Stomach (tissue), 9 donors: ENCODE results near the gene SLC25A26. TPM values are rescaled to one million over a fixed set of nuclear protein-coding genes. Genes with fewer than 3 reads are reported as not detected.
"Not testable (repeated sequence)": the region's sequence is repeated elsewhere in the genome, so short reads cannot be mapped to it uniquely, and the experiment has no call there.

Experiments used
- DNase-seq, 2 donors: peaks; one replicate each; pipeline versions ENCODE4 v3.0.0 to v3.0.0-alpha.2; 2013 to 2019
- H3K27ac ChIP-seq, 5 donors: fragments of 200-600 bp in 4 of 5; sonication (generic) in 4 of 5; one replicate each; pipeline ENCODE4 v1.5.1; 2013 to 2019; ENCODE audit warnings: mild to moderate bottlenecking in 1 of 5, moderate library complexity in 1 of 5
- H3K27me3 ChIP-seq, 3 donors: fragments of 200-600 bp; sonication (generic); one replicate each; pipeline ENCODE4 v1.5.1; 2017 to 2019; ENCODE audit warnings: mixed run types in 1 of 3
- H3K36me3 ChIP-seq, 4 donors: fragments of 200-600 bp; sonication (generic); 1 replicate in 3 of 4; 2 replicates in 1 of 4; pipeline ENCODE4 v1.5.1; 2016 to 2019
- H3K4me1 ChIP-seq, 4 donors: fragments of 200-600 bp; sonication (generic); one replicate each; pipeline ENCODE4 v1.5.1; 2016 to 2019
- H3K4me3 ChIP-seq, 4 donors: fragments of 200-600 bp; sonication (generic) in 3 of 4; one replicate each; pipeline ENCODE4 v1.5.1; 2016 to 2019; ENCODE audit warnings: mild to moderate bottlenecking in 1 of 4
- H3K9me3 ChIP-seq, 4 donors: fragments of 200-600 bp; sonication (generic); one replicate each; pipeline ENCODE4 v1.5.1; 2016 to 2019
- CTCF ChIP-seq, 7 experiments: fragments of 450-650 bp in 4 of 7; fragments of 200-600 bp in 3 of 7; sonication (generic) in 3 of 7; IDR thresholded peaks; one replicate each; pipeline ENCODE4 v1.5.1; 2016 to 2019; ENCODE audit warnings: antibody characterized with exemption in 7 of 7, control low read depth in 2 of 7, mild to moderate bottlenecking in 1 of 7
- EP300 ChIP-seq: sonication (generic); formaldehyde crosslinking; IDR thresholded peaks from one replicate; pipeline ENCODE4 v1.6.1; 2017; ENCODE audit warnings: antibody characterized with exemption
- POLR2A ChIP-seq, 4 donors: fragments of 450-650 bp; IDR thresholded peaks; one replicate each; pipeline ENCODE4 v1.6.1; 2016; ENCODE audit warnings: antibody characterized with exemption in 4 of 4, control low read depth in 2 of 4, mild to moderate bottlenecking in 1 of 4, moderate library complexity in 1 of 4
- POLR2AphosphoS5 ChIP-seq, 3 donors: sonication (generic); formaldehyde crosslinking; IDR thresholded peaks; one replicate each; pipeline ENCODE4 v1.6.1; 2016; ENCODE audit warnings: antibody characterized with exemption in 3 of 3
- WGBS, 5 donors: extraction: QIAGEN DNeasy Blood & Tissue Kit in 3 of 5; methylation state at CpG; one replicate each; pipeline versions ENCODE4 v1.1.5 to v1.1.7; 2013 to 2018; 5-methylcytosine and 5-hydroxymethylcytosine counted together
- intact Hi-C: fragments of 100-400 bp; cut with DNase I; formaldehyde crosslinking; loops from one replicate; pipeline ENCODE4 v1.15.1; 2023; ENCODE audit warnings: low total_unique reads
- polyA plus RNA-seq, 3 donors: library from polyadenylated mRNA; stranded (reverse); fragments of 200-250 nt; gene quantifications; one replicate each; pipeline ENCODE4 v1.2.3, GENCODE V29; 2013
- total RNA-seq, 5 donors: library from RNA; depleted of rRNA; stranded (reverse); fragments of >200 nt; gene quantifications; one replicate each; pipeline versions ENCODE4 v1.1.0 to v1.2.3, GENCODE V29; 2014 to 2016
- donor health status: healthy with polysubstance abuse.
- donor health status: Bipolar disorder and iron deficiency.
- donor health status: healthy.

Gene SLC25A26
- total and polyA plus RNA-seq, 8 donors, result 1.2 to 26.6 (median 14.1) TPM

- intact Hi-C loops, result no loop called here
- TF ChIP-seq POLR2AphosphoS5 (IDR thresholded peaks at IDR 0.05) (no peak), CTCF (IDR thresholded peaks at IDR 0.05) (no peak), POLR2A (IDR thresholded peaks at IDR 0.05) (no peak), EP300 (no peak)
- H3K27me3 ChIP-seq, result no peaks in the 10 kb centered on the region
- no peak for DNase-seq
- H3K36me3 ChIP-seq, result peaks cover 11 to 30% (median 29%) of the 10 kb centered on the region in 4 donors
- peak overlapping the region in 4 of 5 donors; percentile 51 to 82 (median 60) for H3K27ac ChIP-seq
- H3K9me3 ChIP-seq, result peaks cover 0 to 11% (median 10%) of the 10 kb centered on the region in 4 donors
- peaks cover 26 to 68% (median 47%) of the 10 kb centered on the region in 4 donors for H3K4me1 ChIP-seq
- 75 to 91% (median 89%) methylated on average over 14 of the region's 14 CpGs for WGBS, 5 donors
- H3K4me3 ChIP-seq, result no peak overlapping the region
These were observed 198.2 kb downstream of the SLC25A26 start for GRCh38 chr3:66419036-66419435.

- 96 to 100% (median 97%) methylated on average over 3 of the region's 3 CpGs for WGBS, 5 donors
- DNase-seq, intact Hi-C loops, H3K4me3 ChIP-seq, H3K27me3 ChIP-seq, H3K27ac ChIP-seq: not testable (repeated sequence)
- peaks cover 0 to 16% (median 10%) of the 10 kb centered on the region in 4 donors for H3K36me3 ChIP-seq
- H3K4me1 ChIP-seq, result peaks cover 36 to 74% (median 57%) of the 10 kb centered on the region in 4 donors
- peaks cover 0 to 11% (median 10%) of the 10 kb centered on the region in 4 donors for H3K9me3 ChIP-seq
These were observed 200.3 kb downstream of the SLC25A26 start for GRCh38 chr3:66421144-66421543.

GRCh38 chr3:66421893-66422292 lies 201.1 kb downstream of the SLC25A26 start:
- H3K27me3 ChIP-seq, H3K4me3 ChIP-seq, intact Hi-C loops, DNase-seq: not testable (repeated sequence)
- H3K4me1 ChIP-seq, result peaks cover 33 to 74% (median 54%) of the 10 kb centered on the region in 4 donors
- peaks cover 0 to 11% (median 10%) of the 10 kb centered on the region in 4 donors for H3K9me3 ChIP-seq
- H3K36me3 ChIP-seq, result peaks cover 0 to 11% (median 3%) of the 10 kb centered on the region in 4 donors
- peak overlapping the region in 1 of 5 donors; percentile 81 for H3K27ac ChIP-seq
- 83 to 98% (median 97%) methylated on average over 3 of the region's 3 CpGs for WGBS, 5 donors

GRCh38 chr3:66423791-66424190 lies 203.0 kb downstream of the SLC25A26 start:
- WGBS, 5 donors, result 31 to 53% (median 39%) methylated on average over 3 of the region's 3 CpGs

GRCh38 chr3:66425032-66425431 lies 204.2 kb downstream of the SLC25A26 start:
- Histone ChIP-seq H3K9me3 (peaks cover 0 to 11% (median 10%) of the 10 kb centered on the region in 4 donors), H3K27ac (peak overlapping the region in 4 of 5 donors; percentile 16 to 81 (median 66)), H3K27me3 (no peaks in the 10 kb centered on the region), H3K4me1 (peaks cover 37 to 74% (median 55%) of the 10 kb centered on the region in 4 donors), H3K4me3 (no peak overlapping the region), H3K36me3 (peaks cover 0 to 11% (median 1%) of the 10 kb centered on the region in 4 donors)
- no peak for TF ChIP-seq POLR2A (IDR thresholded peaks at IDR 0.05)
- intact Hi-C loops, result no loop called here
- WGBS, 5 donors, result 37 to 72% (median 59%) methylated on average over 5 of the region's 5 CpGs
- DNase-seq, result no peak

More at GRCh38 chr3:66423791-66424190, 203.0 kb downstream of the SLC25A26 start:
- Histone ChIP-seq H3K27me3 (no peaks in the 10 kb centered on the region), H3K4me3 (no peak overlapping the region), H3K4me1 (peaks cover 39 to 74% (median 57%) of the 10 kb centered on the region in 4 donors), H3K9me3 (peaks cover 0 to 11% (median 10%) of the 10 kb centered on the region in 4 donors), H3K27ac (peak overlapping the region in 2 of 5 donors; percentile 23 to 81), H3K36me3 (peaks cover 0 to 11% (median 1%) of the 10 kb centered on the region in 4 donors)
- DNase-seq, result peak in 1 of 2 donors; percentile 68
- intact Hi-C loops, result no loop called here
- TF ChIP-seq POLR2AphosphoS5 (IDR thresholded peaks at IDR 0.05) (no peak), POLR2A (IDR thresholded peaks at IDR 0.05) (no peak), EP300 (no peak), CTCF (IDR thresholded peaks at IDR 0.05) (no peak)

GRCh38 chr3:66425576-66426114 lies 204.8 kb downstream of the SLC25A26 start:
- intact Hi-C loops, result no loop called here
- Histone ChIP-seq H3K27ac (peak overlapping the region; percentile 16 to 81 (median 60)), H3K27me3 (no peaks in the 10 kb centered on the region), H3K4me1 (peaks cover 37 to 74% (median 55%) of the 10 kb centered on the region in 4 donors), H3K36me3 (peaks cover 0 to 11% (median 0%) of the 10 kb centered on the region in 4 donors), H3K9me3 (peaks cover 0 to 11% (median 10%) of the 10 kb centered on the region in 4 donors), H3K4me3 (no peak overlapping the region)
- no peak for TF ChIP-seq CTCF (IDR thresholded peaks at IDR 0.05)
- no peak for TF ChIP-seq POLR2AphosphoS5 (IDR thresholded peaks at IDR 0.05)
- TF ChIP-seq EP300, result no peak
- no peak for TF ChIP-seq POLR2A (IDR thresholded peaks at IDR 0.05)
- DNase-seq, result no peak
- WGBS, 5 donors, result 53 to 70% (median 59%) methylated on average over 7 of the region's 7 CpGs
